Liver (tissue), 9 donors: Measurements from ENCODE around the gene KRT86. TPM values are rescaled to one million over a fixed set of nuclear protein-coding genes. Genes with fewer than 3 reads are reported as not detected.

ENCODE experiments used
- DNase-seq: peaks from one replicate; pipeline ENCODE4 v3.0.0-alpha.2; 2017; ENCODE audit warnings: low spot score
- H3K27ac ChIP-seq, 2 donors: one replicate each; pipeline ENCODE4 v1.7.0; 2013; ENCODE audit warnings: inconsistent platforms in 2 of 2, low read length in 2 of 2, control low read depth in 1 of 2, low read depth in 1 of 2, mild to moderate bottlenecking in 1 of 2
- H3K27me3 ChIP-seq, 4 donors: one replicate each; pipeline versions ENCODE4 v1.6.1 to v1.7.0; 2013; ENCODE audit warnings: low read length in 3 of 4, inconsistent platforms in 1 of 4, mild to moderate bottlenecking in 1 of 4, moderate library complexity in 1 of 4; ENCODE audit not compliant: control insufficient read depth in 4 of 4, insufficient read depth in 4 of 4
- H3K36me3 ChIP-seq, 4 donors: one replicate each; pipeline versions ENCODE4 v1.6.1 to v1.7.0; 2013; ENCODE audit warnings: low read length in 3 of 4, mild to moderate bottlenecking in 3 of 4, low read depth in 1 of 4, moderate library complexity in 1 of 4; ENCODE audit not compliant: control insufficient read depth in 4 of 4, insufficient read depth in 3 of 4
- H3K4me1 ChIP-seq, 4 donors: one replicate each; pipeline versions ENCODE4 v1.6.1 to v1.7.0; 2013; ENCODE audit warnings: low read length in 3 of 4, mild to moderate bottlenecking in 3 of 4, moderate library complexity in 1 of 4; ENCODE audit not compliant: control insufficient read depth in 4 of 4, insufficient read depth in 4 of 4
- H3K4me3 ChIP-seq, 3 donors: one replicate each; pipeline versions ENCODE4 v1.6.1 to v1.7.0; 2013; ENCODE audit warnings: low read length in 3 of 3, control low read depth in 1 of 3, low read depth in 1 of 3, mild to moderate bottlenecking in 1 of 3
- H3K9ac ChIP-seq, 2 donors: one replicate each; pipeline ENCODE4 v1.7.0; 2013; ENCODE audit warnings: low read length in 2 of 2, mild to moderate bottlenecking in 2 of 2, moderate library complexity in 2 of 2, control low read depth in 1 of 2, low read depth in 1 of 2
- H3K9me3 ChIP-seq, 4 donors: one replicate each; pipeline versions ENCODE4 v1.6.1 to v1.7.0; 2013; ENCODE audit warnings: low read length in 3 of 4; ENCODE audit not compliant: control insufficient read depth in 4 of 4
- ATF3 ChIP-seq: IDR thresholded peaks from 2 replicates; pipeline ENCODE4 v1.6.1; 2016; ENCODE audit warnings: antibody characterized with exemption
- CTCF ChIP-seq: fragments of 150-350 bp; IDR thresholded peaks from 2 replicates; pipeline ENCODE4 v1.5.1; 2017; ENCODE audit warnings: improper control_type of control experiment, low read depth, low read length; ENCODE audit not compliant: missing input control
- EGR1 ChIP-seq, 2 donors: IDR thresholded peaks; 2 replicates each; pipeline ENCODE4 v1.6.1; 2016 to 2018; ENCODE audit warnings: antibody characterized with exemption in 2 of 2, low read depth in 2 of 2
- FOXA1 ChIP-seq: IDR thresholded peaks from 2 replicates; pipeline ENCODE4 v1.6.1; 2016; ENCODE audit warnings: antibody characterized with exemption
- FOXA2 ChIP-seq: IDR thresholded peaks from 2 replicates; pipeline ENCODE4 v1.6.1; 2016; ENCODE audit warnings: antibody characterized with exemption
- GABPA ChIP-seq, 2 donors: IDR thresholded peaks in 1 of 2; conservative IDR thresholded peaks in 1 of 2; 2 replicates each; pipeline ENCODE4 v1.6.1; 2016; ENCODE audit warnings: antibody characterized with exemption in 2 of 2, mild to moderate bottlenecking in 1 of 2, moderate library complexity in 1 of 2
- HNF4A ChIP-seq, 2 donors: conservative IDR thresholded peaks; 2 replicates each; pipeline ENCODE4 v1.6.1; 2016; ENCODE audit warnings: antibody characterized with exemption in 2 of 2, mild to moderate bottlenecking in 2 of 2
- HNF4G ChIP-seq: IDR thresholded peaks from 2 replicates; pipeline ENCODE4 v1.6.1; 2016; ENCODE audit warnings: antibody characterized with exemption
- JUND ChIP-seq, 2 donors: IDR thresholded peaks; 2 replicates each; pipeline ENCODE4 v1.6.1; 2016; ENCODE audit warnings: antibody characterized with exemption in 2 of 2
- MAX ChIP-seq: IDR thresholded peaks from 2 replicates; pipeline ENCODE4 v1.6.1; 2016; ENCODE audit warnings: antibody characterized with exemption
- NR2F2 ChIP-seq: IDR thresholded peaks from 2 replicates; pipeline ENCODE4 v1.6.1; 2016; ENCODE audit warnings: antibody characterized with exemption
- RAD21 ChIP-seq, 2 donors: IDR thresholded peaks; 2 replicates each; pipeline ENCODE4 v1.6.1; 2016; ENCODE audit warnings: antibody characterized with exemption in 2 of 2, mild to moderate bottlenecking in 2 of 2
- REST ChIP-seq: IDR thresholded peaks from 2 replicates; pipeline ENCODE4 v1.6.1; 2016; ENCODE audit warnings: antibody characterized with exemption, mild to moderate bottlenecking
- RXRA ChIP-seq, 2 donors: IDR thresholded peaks; 2 replicates each; pipeline ENCODE4 v1.6.1; 2017 to 2018; ENCODE audit warnings: antibody characterized with exemption in 2 of 2, mild to moderate bottlenecking in 1 of 2
- SP1 ChIP-seq: IDR thresholded peaks from 2 replicates; pipeline ENCODE4 v1.6.1; 2018; ENCODE audit warnings: antibody characterized with exemption, mild to moderate bottlenecking
- TAF1 ChIP-seq: conservative IDR thresholded peaks from 2 replicates; pipeline ENCODE4 v1.6.1; 2016; ENCODE audit warnings: antibody characterized with exemption, mild to moderate bottlenecking
- YY1 ChIP-seq: IDR thresholded peaks from 2 replicates; pipeline ENCODE4 v1.6.1; 2016; ENCODE audit warnings: antibody characterized with exemption, mild to moderate bottlenecking
- ZBTB33 ChIP-seq: IDR thresholded peaks from 2 replicates; pipeline ENCODE4 v1.6.1; 2016; ENCODE audit warnings: antibody characterized with exemption
- WGBS: extraction: QIAGEN DNeasy Blood & Tissue Kit; methylation state at CpG from one replicate; pipeline ENCODE4 v1.1.7; 2013; 5-methylcytosine and 5-hydroxymethylcytosine counted together
- polyA plus RNA-seq, 2 donors: library from polyadenylated mRNA; stranded (reverse) in 1 of 2; unstranded in 1 of 2; fragments of 200-250 nt in 1 of 2; fragments of >200 nt in 1 of 2; fragmentation: Nextera tagmentation in 1 of 2; extraction: Ambion mirVana in 1 of 2; gene quantifications; one replicate each; pipeline versions ENCODE4 v1.2.1 to v1.2.3, GENCODE V29; 2013 to 2015
- total RNA-seq, 2 donors: library from RNA; depleted of rRNA; stranded (reverse); fragments of >200 nt; gene quantifications; one replicate each; pipeline ENCODE4 v1.2.3, GENCODE V29; 2014
- donor health status: healthy.
- donor health status: healthy.
- donor health status: healthy.
- donor health status: healthy.
- donor health status: healthy.

Gene KRT86
- total and polyA plus RNA-seq, 4 donors = 0.08 TPM; not detected in 3

GRCh38 chr12:52230364-52231281 is 43.8 kb upstream of the KRT86 start:
- H3K4me3 ChIP-seq = no peak overlapping the region
- no peaks in the 10 kb centered on the region for H3K36me3 ChIP-seq
- H3K27me3 ChIP-seq = peaks cover 0 to 13% (median 5%) of the 10 kb centered on the region in 4 donors
- TF ChIP-seq FOXA2 (no peak), EGR1 (IDR thresholded peaks at IDR 0.05; ENCODE audit: low read depth in 2 of 2) (no peak), ATF3 (no peak), RAD21 (IDR thresholded peaks at IDR 0.05) (no peak), FOXA1 (no peak), HNF4A (conservative IDR thresholded peaks at IDR 0.05) (no peak), RXRA (IDR thresholded peaks at IDR 0.05) (no peak), ZBTB33 (no peak), HNF4G (no peak), CTCF (no peak), YY1 (no peak), NR2F2 (no peak), MAX (no peak), REST (no peak), TAF1 (no peak), SP1 (no peak), GABPA (IDR thresholded peaks at IDR 0.05 in 1 of 2, conservative IDR thresholded peaks at IDR 0.05 in 1 of 2) (no peak), JUND (IDR thresholded peaks at IDR 0.05) (no peak)
- no peaks in the 10 kb centered on the region for H3K9me3 ChIP-seq
- no peak overlapping the region for H3K27ac ChIP-seq
- WGBS = 63% methylated on average over 8 of the region's 8 CpGs
- H3K4me1 ChIP-seq = peaks cover 0 to 4% (median 0%) of the 10 kb centered on the region in 4 donors
- H3K9ac ChIP-seq = no peak overlapping the region
- no peak for DNase-seq
